Measurements from ENCODE around the gene TRIM29. TPM values are rescaled to one million over a fixed set of nuclear protein-coding genes. Genes with fewer than 3 reads are reported as not detected.
"Not testable (repeated sequence)": the region's sequence is repeated elsewhere in the genome, so short reads cannot be mapped to it uniquely, and the experiment has no call there.

Gene TRIM29, protein sequence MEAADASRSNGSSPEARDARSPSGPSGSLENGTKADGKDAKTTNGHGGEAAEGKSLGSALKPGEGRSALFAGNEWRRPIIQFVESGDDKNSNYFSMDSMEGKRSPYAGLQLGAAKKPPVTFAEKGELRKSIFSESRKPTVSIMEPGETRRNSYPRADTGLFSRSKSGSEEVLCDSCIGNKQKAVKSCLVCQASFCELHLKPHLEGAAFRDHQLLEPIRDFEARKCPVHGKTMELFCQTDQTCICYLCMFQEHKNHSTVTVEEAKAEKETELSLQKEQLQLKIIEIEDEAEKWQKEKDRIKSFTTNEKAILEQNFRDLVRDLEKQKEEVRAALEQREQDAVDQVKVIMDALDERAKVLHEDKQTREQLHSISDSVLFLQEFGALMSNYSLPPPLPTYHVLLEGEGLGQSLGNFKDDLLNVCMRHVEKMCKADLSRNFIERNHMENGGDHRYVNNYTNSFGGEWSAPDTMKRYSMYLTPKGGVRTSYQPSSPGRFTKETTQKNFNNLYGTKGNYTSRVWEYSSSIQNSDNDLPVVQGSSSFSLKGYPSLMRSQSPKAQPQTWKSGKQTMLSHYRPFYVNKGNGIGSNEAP
- polyA plus RNA-seq (ENCODE audit: insufficient read depth in 1 of 5, insufficient read length in 5 of 5, low replicate concordance in 1 of 5), result 1 to 10 TPM in 1 of 5 donors, under 1 TPM in 4; 0.21 to 1.1 (median 0.81) TPM
- long read RNA-seq, donor 1, result 0 reads
- long read RNA-seq, donor 2, result 0 reads
- long read RNA-seq, donor 3, partial matches to known transcripts, result 12 of 31 reads
- long read RNA-seq, donor 3, other reads (novel, unspliced or antisense), result 19 of 31 reads
- long read RNA-seq, donor 4, result 0 reads
- long read RNA-seq, donor 5, result 0 reads
- long read RNA-seq, donor 6, result 0 reads
- long read RNA-seq, donor 7, partial matches to known transcripts, result 0 of 2 reads
- long read RNA-seq, donor 7, other reads (novel, unspliced or antisense), result 0 of 2 reads
- long read RNA-seq, donor 8, result 0 reads

DNA sequence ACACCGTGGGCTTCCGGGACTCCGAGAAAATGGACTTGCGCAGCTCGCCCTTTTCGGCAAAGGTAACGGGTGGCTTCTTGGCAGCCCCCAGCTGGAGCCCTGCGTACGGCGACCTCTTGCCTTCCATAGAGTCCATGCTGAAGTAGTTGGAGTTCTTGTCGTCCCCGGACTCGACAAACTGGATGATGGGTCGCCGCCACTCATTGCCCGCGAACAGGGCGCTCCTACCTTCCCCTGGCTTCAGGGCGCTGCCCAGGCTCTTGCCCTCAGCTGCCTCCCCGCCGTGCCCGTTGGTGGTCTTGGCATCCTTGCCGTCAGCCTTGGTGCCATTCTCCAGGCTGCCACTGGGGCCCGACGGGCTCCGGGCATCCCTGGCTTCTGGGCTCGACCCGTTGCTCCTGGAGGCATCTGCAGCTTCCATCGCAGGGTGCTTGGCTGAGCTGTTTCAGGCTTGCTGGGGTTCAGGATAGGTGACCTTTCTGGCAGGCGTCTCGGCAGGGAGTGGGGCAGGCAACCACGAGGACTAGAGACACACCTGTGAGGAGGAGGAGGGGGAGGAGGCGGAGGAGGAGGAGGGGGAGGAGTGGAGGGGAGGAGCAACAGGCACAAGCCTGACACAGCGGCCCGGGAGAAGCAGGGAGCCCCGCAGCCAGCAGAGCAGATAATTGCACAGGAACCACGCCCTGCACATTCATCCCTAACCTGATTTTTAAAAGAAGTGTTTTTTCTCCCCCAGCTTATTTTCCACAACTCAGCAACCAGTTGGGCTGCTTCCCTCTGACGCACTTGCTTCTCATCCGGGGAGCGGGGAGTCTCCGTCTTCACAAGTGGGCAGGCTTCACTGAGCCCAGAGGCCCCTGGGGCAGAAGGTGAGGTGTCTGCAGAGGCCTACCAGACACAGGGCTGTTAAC is at the start of gene TRIM29:
TRIM29 (minus strand) TSS at position 503 of the 911 bp plus-strand sequence; CDS start at position 421, 82 bp downstream.
- DNase-seq, result no peak

DNA sequence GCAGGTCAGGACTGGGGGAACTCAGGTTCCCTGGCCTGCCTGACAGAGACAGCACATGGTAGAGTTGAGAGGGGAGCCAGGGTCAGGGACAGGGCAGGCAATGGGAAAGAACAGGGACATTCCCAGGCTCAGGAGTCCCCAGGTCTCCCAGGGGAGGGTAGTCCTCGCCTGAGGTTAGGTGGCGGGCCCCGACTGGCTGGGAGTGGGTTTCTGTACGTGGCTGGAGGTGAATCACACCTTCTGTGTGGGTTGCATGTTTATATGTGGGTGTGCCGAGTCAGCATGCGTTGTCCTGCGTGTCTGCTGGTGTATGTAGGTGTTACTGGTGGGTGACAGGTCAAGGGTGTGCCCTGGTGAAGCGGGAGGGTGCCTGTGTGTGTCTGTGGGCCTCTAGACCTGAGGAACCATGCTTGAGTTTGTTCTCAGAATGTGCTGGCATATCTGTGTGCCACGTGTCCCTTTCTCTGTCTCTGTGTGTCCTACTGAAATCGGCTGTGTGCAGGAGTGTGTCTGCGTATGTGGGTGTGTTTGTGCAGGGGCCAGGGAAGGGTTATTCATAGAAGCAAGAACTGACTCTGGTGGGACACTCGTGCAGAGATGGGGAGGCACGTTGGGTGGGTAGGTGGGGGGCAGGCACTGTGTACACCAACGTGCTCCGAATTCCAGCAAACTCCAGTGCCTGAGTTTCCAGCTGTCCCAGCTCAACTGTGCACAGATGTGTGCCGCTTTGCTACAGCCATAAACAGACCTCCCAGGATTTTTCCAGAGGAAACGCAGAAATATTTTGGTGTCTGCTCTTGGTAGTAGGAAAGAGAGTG is 49.1 kb upstream of the TRIM29 start:
- DNase-seq, result no peak

DNA sequence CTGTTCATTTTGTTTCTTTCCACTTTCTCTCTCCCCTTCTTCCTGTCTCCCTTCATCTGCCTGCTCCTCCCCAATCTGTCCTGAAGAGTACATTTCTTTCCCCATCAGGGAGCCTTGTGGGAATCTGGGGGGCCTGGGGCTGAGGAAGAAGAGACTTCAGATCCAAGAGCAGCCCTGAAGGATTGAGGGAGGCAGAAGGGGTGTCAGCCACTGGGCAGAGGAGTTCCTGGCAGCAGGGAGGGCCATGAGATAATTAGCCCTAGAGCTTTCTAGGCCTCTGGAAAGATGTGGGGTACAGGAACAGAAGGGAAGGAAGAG is 48.5 kb upstream of the TRIM29 start:
- DNase-seq, result no peak

DNA sequence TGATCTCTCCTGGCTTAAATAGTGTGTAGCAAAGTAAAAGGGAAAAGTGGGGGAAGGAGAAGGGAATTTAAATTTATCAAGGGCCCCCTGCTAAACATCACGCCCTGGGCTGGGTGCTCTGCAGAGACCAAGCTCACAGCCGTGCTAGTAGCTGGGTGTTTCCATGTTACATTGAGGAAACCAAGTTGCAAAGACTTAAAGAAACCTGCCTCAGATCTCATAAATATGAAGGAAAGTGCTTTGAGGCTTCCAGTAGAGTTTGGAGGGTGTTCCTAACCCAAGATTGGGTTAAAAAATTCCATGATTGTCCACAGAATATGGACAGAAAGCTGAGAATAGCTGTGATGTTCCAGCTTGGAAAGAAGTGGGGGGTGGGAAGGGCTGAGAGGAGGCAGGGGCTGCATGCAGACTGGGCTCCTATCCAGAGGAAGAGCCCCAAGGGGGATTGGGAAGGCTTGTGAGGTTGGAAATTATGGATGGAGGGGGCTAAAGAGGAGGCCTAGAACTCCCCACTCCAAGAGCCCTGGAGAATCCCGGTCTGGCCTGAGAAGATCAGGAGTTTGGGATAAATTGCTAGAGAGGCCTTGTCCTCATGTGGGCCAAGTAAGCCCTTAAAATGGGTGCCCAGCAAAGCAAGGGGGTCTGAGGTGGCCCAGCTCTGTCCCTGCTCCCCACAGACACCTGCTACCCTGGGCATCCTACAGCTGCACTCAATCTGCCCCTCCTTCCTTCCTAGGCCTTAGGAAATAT is 48.0 kb upstream of the TRIM29 start:
- DNase-seq, result no peak

DNA sequence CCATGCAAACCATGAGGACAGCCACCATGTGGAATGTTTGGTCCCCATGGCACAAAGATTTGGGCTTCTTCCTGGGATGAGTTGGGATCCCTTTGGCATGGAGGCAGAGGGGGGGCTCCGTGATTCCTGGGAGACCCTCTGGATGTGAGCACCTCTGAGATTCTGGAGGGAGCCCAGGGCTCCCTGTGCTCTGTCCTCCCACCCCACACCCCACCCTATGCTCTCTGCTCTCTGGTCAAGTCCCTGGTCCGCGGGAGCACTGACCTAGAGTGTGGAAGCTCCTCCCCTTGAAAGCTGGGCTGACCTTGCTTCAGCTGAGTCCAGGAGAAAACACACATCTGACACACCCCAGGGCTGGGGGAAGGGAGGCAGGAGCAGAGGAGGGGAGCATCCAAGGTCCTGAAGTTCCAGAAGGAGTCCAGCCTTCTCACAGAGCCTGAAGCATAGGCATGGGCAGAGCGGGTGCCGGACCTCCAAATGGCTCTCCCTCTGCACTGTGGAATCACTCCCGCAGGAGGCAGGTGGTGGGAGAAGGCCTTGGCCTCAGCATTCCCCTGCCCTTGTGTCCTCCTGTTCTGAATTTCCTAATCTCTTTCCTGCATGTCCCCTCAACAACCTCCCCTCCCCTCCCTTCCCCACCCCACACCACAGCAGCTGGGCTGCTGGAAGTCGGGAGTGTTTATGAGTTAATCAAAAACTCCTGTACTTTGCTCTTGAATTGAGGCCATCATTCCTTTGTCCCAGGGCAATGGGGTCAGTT is 47.2 kb upstream of the TRIM29 start:
- DNase-seq, result no peak

DNA sequence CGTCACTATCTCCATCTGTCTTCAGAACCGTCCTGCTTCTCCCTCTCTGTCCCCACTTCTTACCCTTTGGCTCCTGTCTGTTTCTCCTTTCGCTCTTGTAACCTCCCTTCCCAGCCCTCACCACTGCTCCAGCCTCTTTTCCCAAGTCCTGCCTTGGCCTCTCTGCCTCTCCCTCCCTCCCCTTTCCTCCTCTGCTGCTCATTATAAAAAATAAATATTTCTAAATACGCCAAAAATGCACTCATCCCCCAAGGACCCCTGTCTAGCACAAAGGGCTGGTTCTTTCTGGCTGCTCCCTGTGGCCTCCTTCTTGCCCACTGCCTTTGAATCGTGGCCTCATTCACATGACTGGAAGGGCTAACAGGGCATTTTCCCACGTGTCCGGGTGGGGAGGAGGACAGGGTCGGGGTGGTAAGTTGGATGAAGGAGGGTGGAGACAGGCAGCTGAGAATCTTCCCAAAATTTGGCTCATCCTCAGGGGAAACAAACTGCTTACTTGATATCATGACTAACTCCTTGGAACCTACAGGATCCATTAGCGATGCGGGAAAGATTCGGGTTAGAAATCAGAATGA is 46.5 kb upstream of the TRIM29 start:
- no peak for DNase-seq

DNA sequence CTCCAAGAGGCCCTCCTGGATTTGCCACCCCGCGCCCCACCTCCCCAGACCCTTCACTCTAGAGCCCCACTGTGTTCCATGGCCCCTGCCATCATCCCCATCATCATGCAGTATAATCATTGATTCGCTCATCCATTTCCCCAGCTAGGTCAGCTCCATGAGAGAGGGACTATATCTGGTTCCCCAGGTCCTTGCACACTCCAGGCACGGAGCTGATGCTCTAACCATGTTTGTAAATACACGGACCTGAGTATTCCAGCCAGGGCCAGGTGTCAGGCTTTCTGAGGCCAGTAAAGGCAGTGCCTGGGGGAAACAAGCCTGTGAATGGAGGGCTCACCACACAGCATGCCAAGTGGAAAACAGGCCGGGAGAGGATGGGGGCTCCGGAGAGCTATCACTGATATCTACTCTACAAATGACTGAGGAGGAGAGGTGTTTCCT is 45.8 kb upstream of the TRIM29 start:
- DNase-seq, result no peak

DNA sequence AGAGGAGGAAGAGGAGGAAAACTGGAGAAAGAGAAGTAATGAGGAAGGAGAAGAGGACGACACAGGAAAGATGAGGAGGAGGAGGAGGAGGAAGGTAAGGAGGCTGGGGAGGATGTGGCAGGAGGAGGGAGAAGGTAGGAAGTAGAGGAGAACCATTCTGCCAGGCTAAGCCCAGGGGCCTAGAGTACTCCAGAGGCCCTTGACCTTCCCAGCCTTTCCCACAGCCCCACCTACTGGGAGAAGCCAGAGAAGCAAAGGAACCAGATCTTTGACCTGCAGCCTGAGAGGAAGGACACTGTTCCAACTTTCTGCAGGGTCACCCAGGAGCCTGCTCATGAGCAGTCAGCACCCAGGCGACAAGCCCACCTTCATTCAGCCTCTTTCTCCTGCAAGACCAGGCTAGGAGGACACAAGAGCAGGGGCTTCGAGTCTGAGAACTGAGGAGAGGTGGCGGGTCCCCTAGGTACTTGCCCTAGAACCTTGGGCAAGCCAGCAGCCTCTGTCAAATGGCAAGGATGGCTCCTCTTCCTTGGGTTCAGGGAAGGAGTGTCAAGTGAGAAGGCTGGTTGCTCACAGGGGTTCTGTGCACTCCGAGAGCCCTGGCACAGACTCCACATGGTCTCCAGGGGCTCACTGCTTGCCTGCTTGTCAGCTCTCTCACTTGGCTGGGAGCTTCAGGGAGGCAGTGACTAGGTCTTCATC is 45.0 kb upstream of the TRIM29 start:
- no peak for DNase-seq

DNA sequence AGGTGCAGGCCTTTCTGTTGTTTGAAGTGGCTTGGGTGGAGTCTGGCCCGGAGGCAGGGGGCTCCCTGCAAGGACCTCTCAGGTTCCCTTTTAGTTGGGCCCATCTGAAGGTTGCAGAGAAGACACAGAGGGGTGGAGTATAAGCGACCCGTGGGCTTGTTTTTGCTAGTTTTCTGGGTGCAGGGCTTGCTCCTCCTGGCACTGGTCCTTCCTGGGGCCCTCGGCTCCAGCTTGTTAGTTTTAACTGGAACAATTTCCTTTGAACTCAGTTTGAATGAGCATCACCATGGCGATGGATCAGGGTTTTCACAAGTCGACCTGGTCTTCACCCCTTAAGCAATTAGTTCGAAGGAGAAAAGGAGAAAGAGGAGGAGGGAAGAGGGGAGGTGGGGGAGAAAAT is 44.5 kb upstream of the TRIM29 start:
- DNase-seq, result no peak

DNA sequence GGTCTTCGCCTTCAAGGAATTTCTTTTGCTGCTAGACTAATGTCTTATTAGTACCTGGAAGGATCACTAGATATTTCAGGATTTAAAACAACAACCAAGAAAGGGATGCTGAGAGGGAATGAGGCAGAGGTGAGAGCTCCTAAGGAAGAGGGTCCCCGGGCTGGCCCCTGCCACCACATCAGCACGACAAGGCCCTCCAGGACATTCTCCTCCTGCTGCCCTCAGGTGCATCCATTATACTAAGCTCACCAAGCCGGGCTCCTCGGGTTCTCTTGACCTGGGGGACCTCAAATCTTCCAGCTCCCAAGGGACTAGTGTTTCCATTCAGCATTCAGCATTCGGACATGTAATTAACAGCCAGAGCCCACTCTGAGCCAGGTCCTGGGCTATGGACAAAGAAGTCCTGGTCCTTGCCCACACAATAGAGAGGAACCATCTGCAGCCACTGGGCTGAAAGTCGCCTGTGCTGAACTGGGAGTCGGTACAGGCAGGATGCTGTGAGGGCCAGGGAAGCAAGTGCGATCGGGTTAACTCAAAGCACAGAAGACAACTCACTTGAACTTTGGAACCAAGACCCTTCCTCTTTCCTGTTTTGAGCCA is 43.6 kb upstream of the TRIM29 start:
- no peak for DNase-seq

DNA sequence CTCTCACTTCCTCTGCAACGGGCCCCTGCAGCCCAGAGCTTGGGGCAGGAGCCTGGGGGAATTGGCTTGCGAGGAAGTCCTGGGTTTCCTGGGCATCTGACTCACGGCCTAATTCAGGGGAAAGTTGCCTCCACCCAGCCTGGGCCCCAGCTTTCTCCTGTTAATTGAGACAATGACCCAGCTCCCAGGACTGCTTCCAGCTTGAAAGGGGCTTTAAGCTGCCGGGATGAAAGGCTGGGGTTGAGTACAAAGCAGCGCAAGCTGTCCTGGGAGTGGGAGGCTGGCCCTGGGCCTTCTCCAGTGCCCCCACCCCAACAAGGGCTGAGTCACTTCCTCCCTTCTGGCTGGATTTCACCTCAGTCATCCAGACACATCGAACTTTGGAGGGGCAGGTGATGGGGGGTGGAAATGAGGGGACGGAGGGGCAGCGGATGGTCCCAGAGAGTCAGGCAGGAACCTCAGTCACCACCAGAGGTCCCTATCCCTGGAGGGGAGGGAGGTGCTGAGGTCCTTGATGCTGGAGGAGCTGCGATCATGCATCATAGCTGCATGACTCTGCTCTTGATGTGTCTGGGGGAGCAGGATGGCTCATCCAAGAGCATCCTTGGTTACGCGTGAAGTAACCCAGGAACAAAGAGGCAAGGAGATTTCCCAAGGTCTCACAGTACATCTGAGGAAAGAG is 42.8 kb upstream of the TRIM29 start:
- DNase-seq, result no peak

DNA sequence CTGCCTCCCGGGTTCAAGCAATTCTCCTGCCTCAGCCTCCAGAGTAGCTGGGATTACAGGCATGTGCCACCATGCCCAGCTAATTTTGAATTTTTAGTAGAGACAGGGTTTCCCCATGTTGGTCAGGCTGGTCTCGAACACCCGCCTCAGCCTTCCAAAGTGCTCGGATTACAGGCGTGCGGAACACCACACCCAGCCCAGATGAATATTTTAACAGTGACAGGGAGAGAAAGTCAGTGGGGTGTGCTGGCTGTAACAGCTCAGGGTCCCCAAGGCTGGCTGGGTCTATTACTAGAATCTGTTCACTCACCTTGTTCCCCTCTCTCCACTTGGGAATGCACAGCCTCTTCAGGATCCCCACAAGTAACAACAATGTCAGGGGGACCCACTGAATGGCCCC is 42.1 kb upstream of the TRIM29 start:
- DNase-seq, result not testable (repeated sequence)

DNA sequence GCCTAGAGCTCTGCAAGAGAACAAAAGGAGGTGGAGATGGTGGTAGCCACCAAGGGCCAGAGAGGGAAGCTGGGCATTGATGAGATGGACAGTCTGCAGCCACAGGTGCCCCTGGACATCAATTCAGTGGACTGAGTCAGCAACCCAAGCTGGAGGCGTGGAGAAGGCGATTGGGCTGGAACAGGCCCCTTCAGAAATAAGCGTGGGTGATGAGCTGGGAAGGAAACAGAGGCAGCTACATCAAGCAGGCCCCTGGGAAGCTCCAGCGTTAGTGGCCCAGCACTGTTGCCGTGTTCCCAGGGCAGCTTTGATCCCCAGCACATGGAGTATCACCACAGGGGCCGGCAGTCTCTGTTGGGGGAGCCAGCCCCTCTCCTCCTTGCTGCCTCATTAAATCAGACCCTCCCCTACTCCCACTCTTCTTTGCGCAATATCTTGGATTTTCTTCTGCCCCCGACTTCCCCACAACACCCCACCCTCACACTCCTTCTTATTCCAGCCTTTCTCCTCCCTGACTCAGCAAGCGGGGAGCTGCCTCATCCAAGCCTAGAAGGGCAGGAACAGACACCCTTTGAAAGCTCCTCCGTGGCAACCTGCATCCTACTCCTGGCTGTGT is 41.3 kb upstream of the TRIM29 start:
- no peak for DNase-seq

DNA sequence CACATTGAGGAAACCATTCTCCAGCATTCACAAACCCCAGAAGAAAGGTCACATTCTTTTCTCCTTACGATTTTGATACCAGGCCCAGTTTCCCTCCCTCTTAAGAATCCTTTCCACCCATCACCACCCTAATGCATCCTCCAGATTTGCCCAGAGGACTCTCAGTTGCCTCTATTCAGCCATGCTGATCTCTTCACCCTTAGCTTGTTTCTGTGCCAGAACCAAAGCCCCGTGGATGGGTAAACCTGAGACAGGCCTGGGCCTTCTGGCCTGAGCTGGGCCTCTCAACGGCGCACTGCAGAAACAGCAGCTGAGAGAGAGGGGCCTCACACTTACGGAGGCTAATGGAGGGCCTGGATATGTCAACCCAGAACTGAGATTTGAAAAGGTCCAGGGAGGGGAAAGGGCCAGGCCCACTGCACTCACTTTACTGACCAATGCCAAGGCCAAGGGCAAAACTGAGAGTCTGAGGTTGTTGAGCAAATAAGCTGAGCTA is 40.7 kb upstream of the TRIM29 start:
- DNase-seq, result no peak

DNA sequence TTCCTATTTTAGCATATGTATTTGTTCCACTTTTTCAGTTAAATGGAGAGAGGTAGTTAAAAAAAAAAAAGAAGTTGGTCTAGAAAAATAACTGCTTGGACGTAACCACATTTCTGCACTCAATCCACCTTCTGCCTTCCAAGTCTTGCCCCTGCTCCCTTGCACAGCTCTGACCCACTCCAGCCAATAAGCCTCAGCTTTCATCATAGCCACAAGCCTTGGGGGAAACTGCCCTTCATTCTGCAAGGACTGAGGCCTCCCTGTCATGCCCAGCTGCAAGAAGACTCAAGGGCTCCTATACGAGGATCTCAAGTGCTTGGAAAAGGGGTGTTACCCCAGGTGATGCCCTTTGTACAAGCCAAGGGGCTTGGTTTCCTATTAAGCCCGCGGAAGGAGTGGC is 37.0 kb upstream of the TRIM29 start:
- DNase-seq, result no peak

DNA sequence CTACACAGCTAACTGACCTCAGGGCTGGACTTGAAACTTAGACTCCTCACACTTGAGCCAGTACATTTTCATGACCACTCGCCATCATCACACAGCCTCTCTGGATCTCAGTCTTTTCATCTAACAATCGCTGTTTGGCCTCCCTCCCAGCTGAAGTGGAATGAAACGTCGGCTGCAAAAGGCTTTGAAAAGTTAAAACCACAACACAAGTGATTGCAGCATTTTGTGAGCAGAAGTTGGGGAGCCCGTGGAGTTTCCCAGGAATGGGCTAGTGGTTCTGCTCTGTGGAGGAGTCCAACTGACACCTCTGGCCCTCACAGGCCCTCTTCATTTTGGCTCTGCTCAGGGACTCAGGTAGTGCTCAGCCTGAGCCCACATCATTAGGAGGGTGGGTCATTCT is 35.9 kb upstream of the TRIM29 start:
- no peak for DNase-seq
